ENCODE data around the gene CCDC88A.

GRCh38 chr2:55296393-55296792 is 123.3 kb downstream of the CCDC88A start:
- no peak for TF ChIP-seq CTCF (IDR thresholded peaks at IDR 0.05; ENCODE audit: poor library complexity)
- TF ChIP-seq EZH2phosphoT487 (IDR thresholded peaks at IDR 0.05; ENCODE audit: low read depth, severe bottlenecking, unreplicated experiment) = no peak
- no peak for TF ChIP-seq EZH2 (IDR thresholded peaks at IDR 0.05; ENCODE audit: borderline replicate concordance)

All from hepatocyte (in vitro differentiated cells).